ENCODE data around the gene GABRB3.

Gene GABRB3

GRCh38 chr15:26676115-26676514, 96.8 kb downstream of the GABRB3 start:
- no peak for DNase-seq (ENCODE audit: low spot score)

DNA sequence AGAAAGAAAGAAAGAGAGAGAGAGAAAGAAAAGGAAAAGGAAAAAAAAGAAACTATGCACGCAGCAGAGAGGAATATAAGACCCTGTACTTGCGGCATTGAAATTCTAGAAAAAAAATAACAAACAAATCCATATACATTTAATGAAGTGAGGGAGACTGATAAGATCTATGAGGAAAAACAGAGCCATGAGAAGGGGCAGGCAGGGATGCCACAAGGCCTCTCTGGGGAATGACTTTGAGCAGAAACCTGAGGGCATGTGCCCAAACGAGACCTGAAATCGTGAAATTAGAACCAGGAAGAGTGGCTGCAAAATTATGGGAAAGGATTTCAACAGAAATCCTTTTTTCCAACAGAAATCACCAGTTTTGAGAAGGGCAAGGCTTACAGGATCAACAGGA, 98.4 kb downstream of the GABRB3 start:
- no peak for DNase-seq (ENCODE audit: low spot score)

DNA sequence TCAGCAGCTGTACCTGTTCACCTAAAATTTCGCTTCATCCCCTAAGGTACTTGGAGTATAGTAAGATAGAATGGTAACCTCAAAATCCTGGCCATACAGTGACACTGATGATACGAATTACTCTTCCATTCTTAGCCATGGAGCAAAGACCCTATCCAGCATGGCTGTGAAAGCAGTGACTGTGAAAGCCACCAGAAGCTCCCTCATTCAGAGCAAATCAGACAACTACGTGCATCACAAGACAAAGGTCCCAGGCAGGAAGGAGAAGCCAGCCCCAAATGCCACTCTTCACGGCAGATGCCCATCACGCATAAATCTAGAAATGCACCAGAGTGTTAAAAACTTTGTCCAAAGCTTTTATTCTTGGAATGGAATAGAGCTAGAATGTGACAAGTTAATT, 99.4 kb downstream of the GABRB3 start:
- DNase-seq (ENCODE audit: low spot score), result no peak

GRCh38 chr15:26670116-26670515, 102.8 kb downstream of the GABRB3 start:
- DNase-seq (ENCODE audit: low spot score), result no peak

DNA sequence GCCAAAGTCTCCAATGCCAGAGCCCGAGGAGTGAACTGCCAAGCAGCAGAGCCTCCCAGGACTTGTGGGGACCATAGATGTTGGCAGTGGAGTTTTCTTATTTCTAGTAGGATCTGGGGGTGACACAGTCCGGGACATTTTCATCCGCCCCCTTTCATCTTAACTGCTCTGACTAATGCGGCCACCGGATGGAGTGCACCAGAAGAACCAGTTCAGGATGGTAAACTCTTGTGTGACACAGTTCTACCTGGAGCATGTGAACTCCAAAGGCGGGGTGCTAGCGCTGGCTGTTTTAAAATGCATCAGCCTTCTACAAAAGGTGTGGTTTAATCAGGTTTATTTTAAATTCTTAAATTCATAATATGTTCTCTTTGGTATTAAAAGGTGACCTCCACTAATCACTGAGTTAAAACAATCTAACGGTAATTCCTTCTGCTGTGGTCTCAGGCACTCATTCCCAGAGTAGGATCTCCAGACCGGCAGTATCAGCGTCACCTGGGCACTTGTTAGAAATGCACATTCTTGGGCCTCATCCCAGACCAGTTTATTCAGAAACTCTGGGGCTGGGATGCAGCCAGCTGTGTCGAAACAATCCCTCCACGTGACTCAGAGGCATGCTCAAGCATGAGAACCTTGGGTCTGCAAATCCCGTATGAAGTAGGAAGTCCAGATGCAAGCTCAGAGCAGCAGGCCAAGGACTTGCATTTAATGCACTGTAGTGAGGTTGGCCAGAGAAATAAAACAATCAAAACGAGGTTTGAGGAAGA, 105.5 kb downstream of the GABRB3 start:
- DNase-seq (ENCODE audit: low spot score), result no peak

- no peak for DNase-seq (ENCODE audit: low spot score)
These were observed 106.7 kb downstream of the GABRB3 start for GRCh38 chr15:26665957-26666791.

GRCh38 chr15:26662283-26662682, 110.6 kb downstream of the GABRB3 start:
- no peak for DNase-seq (ENCODE audit: low spot score)

DNA sequence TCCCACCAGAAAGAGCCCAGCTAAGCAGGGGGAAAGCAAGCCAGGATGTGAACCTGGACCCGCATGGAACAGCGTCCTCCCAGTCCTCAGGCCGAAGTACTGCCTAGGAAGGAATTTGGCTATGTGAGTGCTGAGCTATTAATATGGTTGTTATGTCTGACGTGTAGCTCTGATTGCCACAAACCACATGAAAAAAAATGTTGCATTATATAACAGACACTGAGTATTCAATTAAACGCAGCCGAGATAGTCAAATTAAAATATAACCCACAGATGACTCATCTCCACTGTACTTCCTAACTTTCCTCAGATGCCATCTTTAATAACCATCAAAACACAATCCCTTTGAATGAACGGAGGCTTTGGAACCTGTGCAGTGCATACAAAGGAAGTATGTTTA, 111.1 kb downstream of the GABRB3 start:
- no peak for DNase-seq (ENCODE audit: low spot score)

- DNase-seq (ENCODE audit: low spot score), result no peak
These were observed 111.8 kb downstream of the GABRB3 start for GRCh38 chr15:26661107-26661506.

DNA sequence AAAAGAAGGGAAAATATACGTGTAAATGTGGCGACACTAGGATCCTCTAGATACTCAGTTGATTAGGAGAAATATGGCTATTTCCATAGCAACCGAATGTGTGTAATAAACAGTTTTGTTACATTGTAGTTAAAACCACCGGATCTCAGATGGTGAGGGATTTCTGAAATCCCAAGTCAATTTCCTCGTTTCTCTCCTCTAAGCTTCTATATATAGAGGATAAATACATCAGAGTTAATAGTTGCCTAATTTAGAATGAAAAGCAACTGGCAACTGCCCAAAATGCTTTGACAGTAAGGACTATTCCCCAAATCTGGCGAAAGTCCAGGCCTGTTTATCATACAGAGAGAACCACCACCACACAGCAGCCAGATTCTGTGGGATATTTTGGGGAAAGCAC, 112.6 kb downstream of the GABRB3 start:
- DNase-seq (ENCODE audit: low spot score), result no peak

DNA sequence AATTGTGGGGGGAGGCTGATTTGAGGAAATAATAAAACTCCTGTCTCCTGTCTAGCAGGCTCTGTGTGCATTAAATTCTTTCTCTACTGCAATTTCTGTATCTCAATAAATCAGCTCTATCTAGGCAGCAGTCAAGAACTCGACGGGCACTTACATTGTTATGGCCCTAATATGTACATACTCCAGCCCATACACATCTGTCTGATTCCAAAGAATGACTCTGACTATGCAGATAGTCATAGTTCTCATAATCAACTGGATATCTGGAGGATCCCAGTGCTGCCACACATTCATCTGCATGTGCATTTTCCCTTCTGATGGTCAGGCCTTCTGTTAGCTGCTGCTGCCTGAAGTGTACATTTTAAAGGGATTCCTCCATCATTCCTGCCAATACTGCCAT, 114.6 kb downstream of the GABRB3 start:
- no peak for DNase-seq (ENCODE audit: low spot score)

- no peak for DNase-seq (ENCODE audit: low spot score)
These were observed 116.8 kb downstream of the GABRB3 start for GRCh38 chr15:26656080-26656479.

- no peak for DNase-seq (ENCODE audit: low spot score)
These were observed 121.0 kb downstream of the GABRB3 start for GRCh38 chr15:26651909-26652308.

DNA sequence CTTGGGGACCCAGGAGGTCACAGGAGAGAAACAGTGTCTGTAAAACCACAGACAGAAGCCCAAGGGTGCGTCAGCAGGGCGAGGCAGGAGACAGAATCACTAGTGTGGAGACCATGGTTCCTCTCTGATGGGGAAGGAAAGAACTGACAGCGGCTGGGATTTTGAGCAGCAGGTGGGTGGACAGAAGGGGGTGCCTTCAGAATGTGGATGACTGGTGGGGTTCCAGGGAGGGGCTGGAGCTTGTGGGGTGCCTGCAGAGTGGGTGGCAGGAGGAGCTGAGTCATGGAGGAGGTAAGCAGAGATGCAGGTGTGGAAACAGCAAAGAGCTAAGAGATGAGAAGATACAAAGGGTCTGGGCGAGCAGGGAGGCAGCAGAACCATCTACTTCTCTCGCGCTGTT, 124.2 kb downstream of the GABRB3 start:
- DNase-seq (ENCODE audit: low spot score), result no peak

- DNase-seq (ENCODE audit: low spot score), result no peak
These were observed 127.9 kb downstream of the GABRB3 start for GRCh38 chr15:26644948-26645347.

- no peak for DNase-seq (ENCODE audit: low spot score)
These were observed 131.7 kb downstream of the GABRB3 start for GRCh38 chr15:26641144-26641543.

- no peak for DNase-seq (ENCODE audit: low spot score)
These were observed 132.3 kb downstream of the GABRB3 start for GRCh38 chr15:26640601-26641000.

- no peak for DNase-seq (ENCODE audit: low spot score)
These were observed 132.9 kb downstream of the GABRB3 start for GRCh38 chr15:26639966-26640365.

DNA sequence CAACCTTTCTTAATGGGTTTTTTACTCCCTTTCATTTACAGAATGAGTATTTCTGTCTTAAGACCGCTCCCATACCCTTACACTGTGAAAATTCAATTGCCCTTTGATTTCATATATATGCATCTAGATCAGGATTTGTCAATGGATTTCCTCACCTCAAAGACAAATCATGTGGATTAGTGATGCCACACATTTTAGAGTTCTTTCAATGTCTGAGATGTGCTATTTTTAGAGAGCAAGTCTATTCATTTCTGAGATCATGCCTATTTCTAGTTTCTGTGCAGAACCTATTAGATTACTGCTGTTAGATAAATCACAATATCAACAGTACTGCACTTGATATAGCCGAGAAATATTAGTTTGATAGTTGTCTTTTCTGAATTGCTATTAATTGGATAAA, 137.3 kb downstream of the GABRB3 start:
- no peak for DNase-seq (ENCODE audit: low spot score)

- no peak for DNase-seq (ENCODE audit: low spot score)
These were observed 137.8 kb downstream of the GABRB3 start for GRCh38 chr15:26635105-26635504.

DNA sequence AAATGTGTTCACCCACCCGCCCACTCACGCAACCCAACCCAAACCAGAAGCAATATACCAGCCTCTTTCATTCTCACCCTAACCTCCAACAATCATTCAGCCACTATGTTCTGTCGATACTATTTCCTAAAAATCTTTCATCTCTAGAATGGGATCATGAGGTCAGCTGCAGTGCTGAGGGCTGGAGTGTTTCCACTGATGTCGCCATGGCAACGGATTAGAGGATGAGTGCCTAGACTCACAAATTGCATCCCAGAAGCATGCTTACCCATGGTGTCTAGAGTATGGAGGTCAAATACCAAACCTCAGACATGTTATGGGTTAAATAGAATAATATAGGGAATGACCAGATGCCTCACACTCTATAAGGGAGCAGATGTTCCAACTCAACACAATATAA, 138.5 kb downstream of the GABRB3 start:
- DNase-seq (ENCODE audit: low spot score), result no peak

DNA sequence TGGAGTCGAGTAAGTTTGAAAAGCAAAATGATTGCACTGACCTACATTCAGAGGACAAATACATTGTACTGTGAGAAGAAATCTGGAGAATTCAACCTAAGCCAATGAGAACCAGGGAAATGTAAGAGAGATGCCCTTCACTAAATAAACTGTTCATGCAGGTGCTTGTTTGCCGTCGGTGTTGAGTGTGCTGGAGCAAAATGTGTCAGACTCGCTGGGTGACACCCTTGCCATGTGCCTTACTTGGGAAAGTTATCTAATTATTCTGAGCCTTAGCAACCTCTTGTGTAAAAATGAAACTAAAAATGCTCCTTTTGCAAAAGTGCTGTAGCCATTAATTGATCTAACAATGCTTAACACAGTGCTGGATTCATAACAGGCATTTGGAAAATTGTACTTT, 140.4 kb downstream of the GABRB3 start:
- DNase-seq (ENCODE audit: low spot score), result no peak

GRCh38 chr15:26631894-26632293, 141.0 kb downstream of the GABRB3 start:
- no peak for DNase-seq (ENCODE audit: low spot score)

DNA sequence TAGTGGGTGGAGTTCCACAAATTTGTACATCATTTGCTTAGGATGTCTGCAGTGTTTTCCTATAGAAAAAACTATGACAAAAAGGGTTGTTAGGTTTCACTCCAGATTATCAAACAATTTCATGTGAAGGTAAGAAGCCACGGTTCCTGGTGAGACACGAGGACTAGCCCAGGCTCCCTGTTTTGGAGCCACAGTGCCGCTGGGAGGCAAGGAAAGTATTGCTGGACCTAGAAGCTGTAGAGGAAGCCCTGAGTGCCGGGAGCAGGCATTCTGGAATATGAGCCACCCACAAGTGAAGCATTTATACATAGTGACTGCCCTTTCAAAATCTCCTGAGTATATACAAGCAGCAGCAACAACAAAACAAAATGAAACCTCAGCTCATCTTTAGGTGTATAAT, 142.0 kb downstream of the GABRB3 start:
- DNase-seq (ENCODE audit: low spot score), result no peak
